ENCODE measurements around the gene B3GNT7.

DNA sequence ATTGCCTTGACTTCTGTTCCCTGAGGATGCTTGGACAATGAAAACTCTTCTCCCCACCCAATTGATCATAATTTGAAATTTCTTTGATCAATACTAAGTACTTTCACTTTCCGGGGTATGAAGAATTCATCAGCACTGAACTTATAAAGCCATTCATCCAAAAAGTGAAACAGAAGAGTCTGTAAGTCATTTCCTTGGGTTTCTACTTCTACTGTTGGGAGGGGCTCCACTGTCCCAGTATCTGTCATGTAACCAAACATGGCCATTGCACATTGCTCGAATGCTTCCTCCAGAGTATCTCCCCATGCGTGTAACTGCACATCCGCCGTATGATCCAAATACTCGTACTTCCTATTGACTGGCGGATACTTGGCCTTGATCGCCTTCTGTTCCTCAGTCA lies 38.5 kb downstream of the B3GNT7 start:
- TF ChIP-seq, protein P1, sequence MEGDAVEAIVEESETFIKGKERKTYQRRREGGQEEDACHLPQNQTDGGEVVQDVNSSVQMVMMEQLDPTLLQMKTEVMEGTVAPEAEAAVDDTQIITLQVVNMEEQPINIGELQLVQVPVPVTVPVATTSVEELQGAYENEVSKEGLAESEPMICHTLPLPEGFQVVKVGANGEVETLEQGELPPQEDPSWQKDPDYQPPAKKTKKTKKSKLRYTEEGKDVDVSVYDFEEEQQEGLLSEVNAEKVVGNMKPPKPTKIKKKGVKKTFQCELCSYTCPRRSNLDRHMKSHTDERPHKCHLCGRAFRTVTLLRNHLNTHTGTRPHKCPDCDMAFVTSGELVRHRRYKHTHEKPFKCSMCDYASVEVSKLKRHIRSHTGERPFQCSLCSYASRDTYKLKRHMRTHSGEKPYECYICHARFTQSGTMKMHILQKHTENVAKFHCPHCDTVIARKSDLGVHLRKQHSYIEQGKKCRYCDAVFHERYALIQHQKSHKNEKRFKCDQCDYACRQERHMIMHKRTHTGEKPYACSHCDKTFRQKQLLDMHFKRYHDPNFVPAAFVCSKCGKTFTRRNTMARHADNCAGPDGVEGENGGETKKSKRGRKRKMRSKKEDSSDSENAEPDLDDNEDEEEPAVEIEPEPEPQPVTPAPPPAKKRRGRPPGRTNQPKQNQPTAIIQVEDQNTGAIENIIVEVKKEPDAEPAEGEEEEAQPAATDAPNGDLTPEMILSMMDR (IDR thresholded peaks at IDR 0.05; ENCODE audit: low read length) = no peak
- no peak for TF ChIP-seq EZH2 (IDR thresholded peaks at IDR 0.05; ENCODE audit: borderline replicate concordance, low read length)
